HG03521 (cell line): ENCODE results near the gene ILF2.

Experiments used
- ATAC-seq: cut with Tn5 transposase; IDR thresholded peaks from one replicate; pipeline ENCODE4 v1.9.1; 2021; ENCODE audit warnings: mild to moderate bottlenecking, moderate library complexity; ENCODE audit not compliant: unreplicated experiment

The ILF2 gene

DNA sequence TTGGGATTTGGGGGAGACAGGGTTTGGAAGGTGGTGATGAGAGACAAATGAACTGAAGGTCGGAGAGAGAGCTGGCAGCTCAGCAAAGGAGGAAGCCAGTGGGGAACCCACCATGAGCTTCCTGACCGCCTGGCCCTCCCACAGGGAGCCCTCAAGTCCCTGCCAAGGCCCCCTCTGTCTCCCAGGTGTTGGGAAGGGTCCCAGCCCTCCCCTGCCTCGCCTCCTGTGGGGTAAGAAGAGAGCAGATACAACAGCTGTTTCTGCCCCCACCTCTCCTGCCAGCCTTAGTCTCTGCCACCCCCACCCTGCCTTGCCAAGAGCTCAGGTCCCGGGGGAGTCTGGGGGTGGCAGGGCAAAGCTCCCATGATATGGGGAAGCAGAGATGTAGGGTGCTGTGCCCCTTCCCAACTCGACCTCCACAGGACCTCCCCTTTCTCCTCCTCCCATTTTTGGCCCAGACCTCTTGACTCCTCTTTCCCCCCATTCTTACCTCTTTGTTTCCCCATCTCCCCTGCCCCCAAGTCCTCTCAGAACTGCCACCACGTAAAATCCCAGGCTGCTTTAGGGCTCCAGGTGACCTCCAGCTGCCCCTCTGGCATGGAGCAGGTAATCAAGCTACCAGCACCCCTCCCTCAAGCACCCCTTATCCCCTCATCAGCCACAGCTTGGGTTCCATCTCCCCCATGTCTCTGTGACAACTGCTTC, 42.0 kb downstream of the ILF2 start:
- no peak for ATAC-seq

DNA sequence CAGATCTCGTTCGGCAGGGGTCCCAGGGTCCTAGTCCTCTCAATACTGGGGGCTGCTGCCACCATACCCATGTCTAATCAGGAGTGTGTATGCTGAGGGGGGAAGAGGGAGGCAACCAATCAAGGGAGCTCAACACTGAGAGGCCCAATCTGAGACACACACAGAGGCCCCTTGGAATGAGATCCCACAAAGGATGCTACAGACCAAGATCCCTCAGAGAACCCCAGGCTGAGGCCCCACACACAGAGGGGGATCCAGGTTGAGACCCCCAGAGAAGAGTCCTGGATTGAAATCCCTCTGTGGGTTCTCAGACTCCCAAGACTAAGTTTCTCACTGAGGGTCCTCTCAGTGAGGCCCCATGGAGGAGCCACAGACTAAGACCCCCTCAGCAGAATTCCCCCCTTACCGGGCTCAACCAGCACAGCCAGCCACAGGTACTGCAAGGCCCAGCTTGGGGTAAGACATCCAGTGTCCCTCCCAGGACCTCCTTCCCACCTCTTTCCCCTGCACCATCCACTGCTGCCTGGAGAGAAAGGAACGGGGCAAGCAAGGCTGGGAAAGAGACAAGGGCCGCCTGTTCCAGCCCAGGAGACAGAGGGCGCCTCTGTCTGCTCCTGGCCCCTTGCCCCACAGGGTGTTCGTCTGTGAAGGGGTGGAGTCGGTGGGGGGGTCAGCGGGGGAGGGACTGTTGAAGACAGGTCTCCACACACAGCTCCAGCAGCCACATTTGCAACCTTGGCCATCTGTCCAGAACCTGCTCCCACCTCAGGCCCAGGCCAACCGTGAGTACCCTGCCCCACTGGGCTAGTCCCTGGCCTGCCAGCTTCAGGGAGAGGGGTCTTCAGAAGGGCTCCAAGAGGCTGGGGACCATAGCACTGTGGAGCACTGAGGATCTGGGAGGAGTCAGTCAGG, 42.8 kb downstream of the ILF2 start, which contains the start of gene S100A1:
TSS of gene S100A1 (plus strand) at position 720 of the 912 bp plus-strand sequence. CDS start 2,088 bp downstream, outside the sequence.
- ATAC-seq = no peak

DNA sequence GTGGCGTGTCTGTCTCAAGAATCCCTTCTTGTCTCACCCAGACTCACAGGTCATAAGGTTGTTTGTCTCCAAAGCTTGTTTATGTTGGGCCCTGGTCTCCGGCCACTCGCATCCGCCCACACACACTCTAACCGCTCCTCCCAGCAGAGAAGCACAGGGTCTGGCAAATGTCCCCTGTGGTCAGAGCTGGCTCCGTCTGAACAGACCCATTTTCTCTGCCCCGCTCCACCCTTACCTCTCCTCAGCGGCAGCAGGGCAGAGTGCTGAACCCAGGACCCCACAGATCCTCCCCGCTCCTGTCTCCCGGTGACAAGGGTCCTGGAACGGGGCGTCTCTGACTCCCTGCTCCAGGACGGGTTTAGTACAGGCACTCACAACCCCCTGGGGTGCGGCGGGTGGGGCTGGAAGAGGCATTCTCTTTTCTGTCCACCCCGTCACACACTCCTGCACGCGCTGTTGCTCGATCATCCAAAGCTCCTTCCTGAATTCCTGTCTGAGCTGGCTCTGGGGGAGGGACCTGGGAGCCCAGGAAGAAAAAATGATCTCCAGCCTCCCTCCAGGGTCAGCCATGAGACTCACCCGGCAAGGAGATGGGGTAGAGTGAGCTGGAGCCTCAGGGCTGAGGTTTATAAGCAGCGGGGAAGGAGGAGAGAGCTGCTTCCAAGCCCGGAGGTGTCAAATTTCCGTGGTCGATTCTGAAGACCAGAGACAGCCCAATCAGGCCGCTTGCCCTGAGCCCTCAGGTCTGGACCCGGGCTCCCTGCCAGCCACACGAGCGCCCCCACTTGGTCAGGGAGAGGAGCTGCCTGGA, 43.7 kb downstream of the ILF2 start, which contains the start of gene S100A13:
TSS of gene S100A13 (minus strand) at position 602 of the 811 bp plus-strand sequence. CDS start 1,033 bp downstream, outside the sequence.
- no peak for ATAC-seq

DNA sequence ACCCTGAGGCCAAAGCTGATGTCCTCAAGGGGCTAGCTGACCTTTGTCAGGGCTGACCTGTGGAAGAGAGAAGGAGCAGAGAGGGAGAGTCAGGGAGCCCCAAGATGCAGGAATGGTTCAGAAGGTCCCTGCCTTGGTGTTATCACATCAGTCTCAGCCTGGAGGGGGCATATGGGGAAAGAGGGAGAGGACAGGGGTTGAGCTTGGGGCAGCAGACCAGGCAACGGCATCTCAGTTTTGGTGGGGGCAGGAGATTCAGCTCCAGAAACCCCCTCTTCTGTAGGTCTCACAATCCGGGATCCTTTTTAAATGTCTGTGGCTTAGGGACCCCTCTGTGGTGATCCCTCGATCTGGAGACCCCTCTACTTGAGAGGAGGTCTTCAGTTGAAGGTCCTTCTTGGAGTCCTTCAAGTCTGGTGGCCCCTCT, 44.3 kb downstream of the ILF2 start:
- ATAC-seq = no peak

DNA sequence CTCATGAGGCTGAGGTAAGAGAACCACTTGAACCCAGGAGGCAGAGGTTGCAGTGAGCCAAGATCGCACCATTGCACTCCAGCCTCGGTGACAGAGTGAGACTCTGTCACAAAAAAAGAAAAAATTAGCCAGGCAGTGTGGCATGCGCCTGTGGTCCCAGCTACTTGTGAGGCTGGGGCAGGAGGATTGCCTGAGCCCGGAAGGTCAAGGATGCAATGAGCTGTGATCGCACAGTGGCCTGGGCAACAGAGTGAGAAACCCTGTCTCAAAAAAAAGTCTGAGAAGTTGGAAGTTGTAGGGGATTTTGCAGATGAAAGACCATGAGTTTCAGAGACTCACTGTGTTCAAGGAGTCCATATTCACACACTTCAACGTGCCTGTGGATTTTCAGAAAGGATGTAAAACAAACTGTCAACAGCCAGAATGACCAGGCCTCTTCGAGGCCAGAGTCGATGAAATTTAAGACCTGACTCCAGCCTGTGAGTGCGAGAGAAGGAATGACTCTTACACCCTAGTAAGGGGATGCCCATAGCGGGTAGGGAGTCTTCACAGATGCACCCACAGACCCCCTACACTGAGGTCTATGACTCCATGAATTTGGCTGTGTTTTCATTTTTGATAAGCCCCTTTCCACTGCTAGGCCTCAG, 45.7 kb downstream of the ILF2 start:
- ATAC-seq = no peak

DNA sequence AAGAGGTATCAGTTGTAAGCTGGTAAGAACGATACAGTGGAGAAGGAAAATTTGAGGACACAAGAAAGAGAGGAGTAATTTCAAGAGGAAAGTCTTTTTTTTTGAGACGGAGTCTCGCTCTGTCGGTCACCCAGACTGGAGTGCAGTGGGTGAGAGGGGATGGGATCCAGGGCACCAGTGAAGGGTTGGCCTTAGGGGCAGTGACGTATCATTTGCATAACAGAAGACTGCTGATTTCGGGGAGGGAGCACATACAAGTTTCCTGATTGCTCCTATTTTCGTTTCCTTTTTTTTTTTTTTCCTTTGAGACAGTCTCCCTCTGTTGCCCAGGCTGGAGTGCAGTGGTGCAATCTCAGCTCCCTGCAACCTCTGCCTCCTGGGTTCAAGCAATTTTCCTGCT, 47.7 kb downstream of the ILF2 start:
- no peak for ATAC-seq

DNA sequence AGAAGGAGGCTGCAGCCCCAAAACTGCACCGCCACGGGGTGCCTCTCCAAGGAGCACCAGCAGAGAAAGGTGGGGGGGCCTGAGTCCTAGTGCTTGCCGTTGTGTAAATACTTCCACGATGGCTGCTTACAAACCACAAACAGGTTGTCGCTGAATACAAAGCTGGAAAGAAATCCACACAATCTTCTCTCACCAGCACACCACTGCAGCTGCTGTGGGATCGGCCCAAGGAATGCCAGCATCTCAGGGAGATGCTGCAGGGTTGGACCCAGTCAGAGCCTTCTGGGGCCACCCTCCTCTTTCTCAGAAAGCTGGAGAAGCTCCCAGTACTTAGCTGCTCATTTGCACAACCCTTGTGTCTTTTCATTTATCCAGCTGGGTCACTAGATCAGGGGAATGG, 51.6 kb downstream of the ILF2 start:
- no peak for ATAC-seq

DNA sequence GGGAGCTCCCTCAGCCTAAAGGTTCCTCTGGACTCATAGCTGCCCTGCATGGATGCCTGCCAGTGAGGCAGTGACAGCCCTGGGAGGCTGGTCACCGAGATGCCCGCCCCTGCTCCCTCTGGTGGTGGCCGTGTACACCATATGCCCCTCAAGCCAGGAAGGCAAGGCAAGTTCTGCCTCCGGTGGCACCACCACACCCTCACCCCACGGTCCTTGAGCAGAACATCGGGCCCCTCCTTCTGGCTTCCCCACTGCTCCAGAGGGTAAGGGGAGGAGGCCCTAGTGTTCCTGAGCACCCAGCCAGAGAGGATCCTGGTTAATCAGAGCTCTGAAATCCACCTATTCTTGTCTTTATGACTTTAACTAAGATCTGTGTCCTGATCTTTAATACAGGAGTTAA, 53.1 kb downstream of the ILF2 start:
- peak; percentile 53 for ATAC-seq

DNA sequence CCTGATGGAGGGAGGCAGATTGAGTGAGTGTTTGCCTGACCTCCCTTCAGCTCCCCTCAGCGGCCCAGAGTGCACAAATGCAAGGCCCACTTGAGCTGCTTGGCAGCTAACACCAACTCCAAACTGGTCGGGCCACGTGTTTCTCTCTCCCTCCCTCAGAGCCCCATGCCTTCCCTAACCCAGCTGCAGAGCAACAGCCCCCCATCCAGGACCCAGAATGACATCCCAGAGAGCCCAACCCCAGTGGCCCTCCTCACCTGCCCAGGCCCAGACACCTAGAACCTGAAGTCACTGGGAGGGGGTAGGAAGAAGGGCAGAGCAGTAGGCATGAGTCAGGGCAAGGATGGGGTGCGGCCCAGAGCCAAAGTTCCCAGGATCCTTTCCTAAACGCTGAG, 53.9 kb downstream of the ILF2 start:
- no peak for ATAC-seq

DNA sequence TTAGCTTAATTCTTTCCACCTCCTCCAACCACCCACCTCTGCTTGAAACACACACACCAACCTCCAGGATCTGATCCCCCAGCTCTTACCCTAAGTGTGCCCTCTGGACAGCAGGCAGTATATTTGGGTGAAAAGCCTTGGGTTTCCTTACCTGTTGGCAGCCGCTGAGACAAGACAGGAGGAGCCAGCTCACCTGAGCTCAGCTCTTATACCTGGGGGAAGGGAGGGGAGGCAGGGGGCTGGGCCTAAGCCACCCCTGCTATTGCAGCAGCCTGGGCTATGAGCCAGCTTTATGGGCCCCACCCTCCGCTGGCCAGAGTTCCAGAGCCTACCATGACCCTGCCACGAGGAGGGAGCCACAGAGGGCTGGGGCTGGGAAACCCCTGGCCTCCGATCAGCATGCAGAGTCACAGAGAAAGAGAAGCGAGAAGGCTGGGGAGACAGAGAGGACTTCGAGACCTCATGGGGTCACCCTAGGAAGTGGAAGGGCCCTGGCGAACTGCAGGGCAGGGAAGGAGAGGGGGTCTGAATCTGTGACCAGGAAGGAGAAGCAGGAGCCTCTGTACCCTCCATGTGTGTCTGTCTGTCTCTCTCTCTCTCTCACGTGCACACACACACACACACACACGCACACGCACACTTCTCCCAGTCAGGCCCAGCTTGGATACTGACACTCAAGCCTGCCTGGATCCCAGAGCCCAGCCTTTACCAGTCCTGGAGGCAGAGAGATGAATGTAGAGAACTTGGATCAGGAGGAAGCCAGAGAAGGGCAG, 54.5 kb downstream of the ILF2 start, which contains the start of gene S100A14:
TSS of gene S100A14 (minus strand) at position 182 of the 773 bp plus-strand sequence. CDS start 467 bp downstream, outside the sequence.
- ATAC-seq = no peak

DNA sequence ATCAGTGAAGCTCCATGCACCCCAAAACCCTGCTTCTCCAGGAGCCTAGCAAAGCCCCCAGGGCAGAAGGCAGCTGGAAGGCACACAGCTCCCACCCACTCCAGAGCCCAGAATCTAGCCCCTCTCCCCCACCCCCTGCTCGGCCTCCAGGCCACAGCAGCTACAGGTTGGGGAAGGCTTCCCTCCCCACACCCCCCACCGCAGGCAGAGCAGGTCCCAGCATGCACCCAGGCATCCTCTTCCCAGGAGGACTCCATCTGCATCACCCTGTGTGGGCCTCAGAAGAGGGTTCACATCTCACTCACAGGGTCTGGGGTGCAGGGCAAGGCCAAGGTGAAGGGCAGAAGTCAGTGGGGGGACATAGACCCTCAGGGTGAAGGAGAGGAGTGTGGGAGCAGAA, 55.4 kb downstream of the ILF2 start:
- no peak for ATAC-seq

DNA sequence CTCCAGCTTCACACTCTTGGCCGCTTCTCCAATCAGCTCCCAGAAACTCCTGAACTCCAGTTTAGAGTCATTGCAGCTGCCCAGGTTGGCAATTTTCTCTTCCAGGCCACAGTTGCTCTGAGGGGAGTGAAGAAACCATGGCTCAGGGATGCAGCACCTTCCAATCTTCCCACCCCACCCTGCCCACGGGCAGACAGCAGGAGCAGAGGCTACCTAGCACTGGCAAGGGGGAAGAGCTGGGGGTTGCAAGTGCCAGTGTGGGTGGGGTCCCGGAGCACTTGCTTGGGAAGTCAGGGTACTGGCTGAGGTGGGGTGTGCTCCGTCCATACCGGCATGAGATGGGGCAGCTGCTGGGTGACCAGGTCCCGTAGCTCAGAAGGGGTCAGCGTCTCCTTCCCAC, 55.9 kb downstream of the ILF2 start:
- ATAC-seq = no peak

DNA sequence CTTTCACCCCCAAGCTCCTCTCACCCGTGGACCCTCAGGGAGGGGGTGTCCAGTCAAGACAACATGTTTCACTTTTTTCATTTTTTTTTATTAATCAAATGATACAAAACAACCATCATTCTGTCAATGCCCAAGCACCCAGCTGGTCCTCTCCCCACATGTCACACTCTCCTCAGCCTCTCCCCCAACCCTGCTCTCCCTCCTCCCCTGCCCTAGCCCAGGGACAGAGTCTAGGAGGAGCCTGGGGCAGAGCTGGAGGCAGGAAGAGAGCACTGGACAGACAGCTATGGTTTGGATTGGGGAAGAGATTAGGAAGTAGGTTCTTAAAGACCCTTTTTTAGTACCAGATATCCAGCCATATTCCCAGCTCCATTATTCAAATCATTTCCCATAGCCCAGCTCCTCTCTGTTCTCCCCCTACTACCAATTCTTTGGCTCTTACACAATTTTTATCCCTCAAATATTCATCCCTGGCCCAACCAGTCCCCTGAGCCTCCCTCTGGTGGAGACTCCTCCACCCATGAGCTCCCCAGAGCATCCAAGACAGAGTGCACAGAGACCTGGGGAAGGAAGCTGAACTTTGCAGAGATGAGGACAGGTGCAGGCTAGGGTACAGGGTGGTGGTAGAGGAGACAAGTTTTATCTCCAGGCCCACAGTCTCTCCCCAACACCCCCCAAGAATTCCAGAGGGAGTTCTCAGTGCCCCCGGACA, 56.4 kb downstream of the ILF2 start:
- no peak for ATAC-seq

DNA sequence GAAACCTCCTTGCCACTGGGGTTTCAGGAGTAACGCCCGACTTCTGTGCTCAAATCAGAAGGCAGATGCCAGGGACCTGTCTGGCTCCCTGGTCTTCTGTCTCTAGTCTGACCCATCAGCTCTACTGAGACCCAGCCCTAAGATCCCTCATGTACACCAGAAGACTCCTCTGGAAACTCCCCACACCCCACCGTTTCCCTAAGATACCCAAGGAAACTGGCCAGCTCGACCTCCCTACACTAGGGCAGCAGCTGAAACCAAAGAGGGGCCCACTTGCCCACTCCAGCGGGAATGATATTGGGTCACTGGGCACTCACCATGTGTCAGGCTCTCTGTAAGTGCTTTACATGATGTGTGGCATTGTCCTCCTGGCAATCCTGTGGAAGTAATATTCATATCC, 57.4 kb downstream of the ILF2 start:
- ATAC-seq = no peak

DNA sequence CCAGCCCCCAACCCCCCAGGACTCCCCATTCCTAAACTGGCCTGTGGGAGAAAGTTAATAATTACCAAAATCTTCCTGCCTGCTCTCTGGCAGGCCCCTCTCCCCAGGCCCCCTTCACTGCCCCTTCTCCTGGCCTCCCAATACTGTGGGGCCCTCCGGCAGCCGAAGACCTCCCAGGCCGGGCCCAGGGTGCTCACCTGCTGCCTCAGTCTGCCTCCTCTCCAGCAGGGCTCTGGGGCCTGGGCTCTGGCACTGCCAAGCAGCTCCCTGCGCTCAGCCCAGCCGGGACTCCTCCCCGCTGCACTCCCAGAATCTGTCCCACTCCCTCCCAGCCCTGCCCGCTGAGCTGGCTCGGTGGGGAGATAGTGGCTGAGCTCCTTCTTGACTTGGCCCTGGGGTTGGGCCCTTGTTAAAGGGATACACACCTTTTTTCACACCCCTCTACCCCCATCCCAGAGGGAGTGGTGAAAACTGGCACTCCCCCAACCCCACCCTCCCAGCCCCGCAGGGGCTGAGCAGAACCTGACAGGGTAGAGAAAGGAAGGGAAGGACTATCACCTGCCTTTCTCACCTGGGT, 58.0 kb downstream of the ILF2 start, which contains the start of gene S100A16:
TSS of gene S100A16 (minus strand) at position 383 of the 577 bp plus-strand sequence. CDS start 4,986 bp downstream, outside the sequence.
- ATAC-seq = no peak

DNA sequence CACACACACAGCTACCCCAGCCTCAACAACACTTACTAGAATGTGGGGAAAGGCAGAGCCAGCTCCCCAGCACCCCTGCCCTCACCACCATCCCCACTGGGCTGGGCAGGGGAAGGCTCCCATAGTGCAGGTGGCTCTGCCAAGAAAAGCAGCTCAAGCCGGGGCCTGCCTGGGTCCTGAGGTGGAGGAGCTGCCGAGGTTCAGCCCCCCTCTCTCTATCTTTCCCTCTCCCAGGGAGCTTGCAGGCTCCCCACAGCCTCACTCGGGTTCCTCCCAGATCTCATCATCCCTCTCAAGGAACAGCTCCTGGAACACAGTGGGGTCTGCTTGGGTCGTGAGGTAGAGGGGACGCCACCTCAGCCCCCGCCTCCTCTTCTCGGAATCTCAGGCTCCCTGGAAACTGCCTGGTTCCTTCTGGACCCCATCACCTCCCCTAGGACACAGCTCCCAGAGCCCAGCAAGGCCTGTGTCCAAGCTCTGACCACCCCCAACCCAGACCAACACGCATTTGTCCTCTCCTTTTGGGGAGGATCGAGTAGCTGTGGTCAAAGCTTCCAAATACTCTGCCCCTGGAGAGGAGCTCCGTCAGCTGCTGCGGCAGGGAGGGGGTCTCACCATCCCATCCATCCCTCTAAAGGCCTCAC, 58.6 kb downstream of the ILF2 start:
- ATAC-seq = no peak
